NCI-H748 (cell line): ENCODE data around the gene WFDC2.
A peak's percentile ranks its signal among the peaks of the same experiment; 100 is the strongest.
"Not testable (repeated sequence)": the region's sequence is repeated elsewhere in the genome, so short reads cannot be mapped to it uniquely, and the experiment has no call there.

ENCODE experiments used
- DNase-seq: peaks from one replicate; lab custom pipeline; 2025; ENCODE audit not compliant: unreplicated experiment; lab: John Stamatoyannopoulos, UW

Gene WFDC2

DNA sequence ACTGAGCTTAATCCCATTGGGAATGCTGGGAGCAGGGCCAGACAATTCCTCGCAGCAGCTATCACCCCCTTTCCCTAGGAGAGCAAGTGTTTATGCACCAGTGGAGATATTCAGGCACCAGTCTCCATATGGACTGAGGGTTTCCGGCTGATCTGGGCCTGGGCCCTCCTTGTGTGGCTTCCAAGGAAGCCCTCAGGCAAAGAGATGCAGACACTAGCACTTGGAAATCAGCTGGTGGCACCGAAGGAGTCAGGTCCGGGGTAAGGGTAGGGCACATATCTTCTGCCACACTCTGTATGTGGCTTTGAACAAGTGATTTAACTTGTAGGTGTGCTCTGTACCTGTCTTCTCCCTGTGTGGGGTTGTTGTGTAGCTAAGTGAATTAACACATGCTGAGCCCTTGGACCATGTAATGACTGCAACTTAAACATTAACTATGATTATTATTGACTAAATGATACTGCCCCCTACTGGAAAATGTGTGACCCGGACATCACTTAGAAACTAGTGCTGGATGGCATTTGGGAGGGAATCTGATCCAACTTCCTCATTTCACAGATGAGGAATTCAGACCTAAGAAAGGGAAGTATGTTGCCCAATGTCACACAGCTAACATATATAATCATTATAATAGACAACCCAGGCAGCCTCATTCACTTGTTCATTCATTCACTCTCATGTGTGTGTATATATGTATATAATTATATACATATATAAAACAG, 19.3 kb upstream of the WFDC2 start:
- peak; percentile 56 for DNase-seq

DNA sequence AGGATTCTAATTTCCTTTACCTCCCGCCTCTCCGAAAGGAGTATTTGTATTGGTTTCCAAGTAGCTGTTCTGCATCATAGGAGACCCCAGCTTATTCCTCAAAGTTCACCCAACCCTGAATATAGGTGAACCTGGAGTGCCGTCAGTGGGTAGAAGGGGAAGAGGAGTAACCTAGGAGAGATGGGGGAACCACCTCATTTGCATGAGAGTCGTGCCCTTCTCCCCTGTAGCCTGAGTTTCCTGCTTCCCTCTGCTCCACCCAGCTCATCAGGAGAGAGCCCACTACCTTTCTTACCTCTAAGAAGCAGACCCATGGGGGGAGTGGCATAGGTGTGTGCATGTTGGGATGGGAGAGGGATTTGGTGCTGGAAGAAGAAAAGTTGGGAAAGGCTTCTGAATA, 17.3 kb upstream of the WFDC2 start:
- DNase-seq, result no peak

DNA sequence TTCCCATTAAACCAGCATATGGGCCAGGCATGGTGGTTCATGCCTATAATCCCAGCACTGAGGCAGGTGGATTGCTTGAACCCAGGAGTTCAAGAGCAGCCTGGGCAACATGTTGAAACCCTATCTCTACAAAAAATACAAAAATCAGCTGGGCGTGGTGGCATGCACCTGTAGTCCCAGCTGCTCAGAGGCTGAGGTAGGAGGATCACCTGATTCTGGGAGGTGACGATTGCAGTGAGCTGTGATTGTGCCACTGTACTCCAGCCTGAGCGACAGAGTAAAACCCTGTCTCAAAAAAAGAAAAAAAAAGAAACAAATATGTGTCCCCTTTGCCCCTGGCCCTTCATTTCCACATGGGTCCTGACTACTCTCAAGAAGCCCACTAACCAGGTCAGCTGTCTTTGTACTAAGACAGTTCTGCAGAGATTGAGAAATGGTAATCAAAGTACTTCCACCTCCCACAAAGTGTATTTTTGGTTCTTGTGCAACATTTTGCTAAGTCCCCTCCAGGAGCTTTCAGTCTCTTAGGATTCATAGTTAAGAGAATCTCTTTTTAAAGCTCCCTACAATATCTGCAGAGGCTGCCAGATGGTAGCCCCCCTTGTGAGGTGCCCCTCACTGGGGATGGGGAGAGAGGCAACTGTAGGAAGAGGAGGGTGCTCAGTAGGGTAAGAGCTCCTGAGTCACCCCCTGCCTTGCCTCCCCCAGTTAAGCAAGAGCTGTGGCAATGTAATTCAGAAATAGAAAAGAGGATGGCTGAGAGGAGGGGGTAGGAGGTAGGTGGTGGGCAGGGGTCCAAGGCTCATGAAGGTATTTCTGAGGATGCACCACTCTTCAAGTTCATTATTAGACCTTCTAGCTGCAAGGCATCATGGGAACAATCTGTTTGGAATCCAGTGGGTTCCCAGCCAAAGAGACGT, 16.5 kb upstream of the WFDC2 start:
- DNase-seq, result no peak

DNA sequence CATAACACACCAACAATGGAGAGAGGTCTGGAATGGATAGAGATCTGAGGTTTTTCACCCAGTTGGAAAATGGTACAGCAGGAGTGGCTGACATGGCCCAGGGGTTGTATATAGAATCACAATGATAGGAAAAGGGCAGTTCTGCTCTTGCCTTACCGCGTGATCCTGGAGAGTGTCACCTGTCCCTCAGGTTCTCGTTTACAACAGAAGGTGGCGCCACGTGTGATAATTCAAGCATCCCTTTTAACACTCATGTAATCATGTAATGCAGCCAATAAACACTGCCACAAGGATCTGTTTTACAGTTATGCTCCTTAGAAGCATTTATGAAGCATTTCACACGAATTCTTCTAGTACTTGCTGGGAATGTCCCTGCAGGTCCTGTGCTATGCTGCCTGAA, 12.9 kb upstream of the WFDC2 start:
- peak; percentile 54 for DNase-seq

DNA sequence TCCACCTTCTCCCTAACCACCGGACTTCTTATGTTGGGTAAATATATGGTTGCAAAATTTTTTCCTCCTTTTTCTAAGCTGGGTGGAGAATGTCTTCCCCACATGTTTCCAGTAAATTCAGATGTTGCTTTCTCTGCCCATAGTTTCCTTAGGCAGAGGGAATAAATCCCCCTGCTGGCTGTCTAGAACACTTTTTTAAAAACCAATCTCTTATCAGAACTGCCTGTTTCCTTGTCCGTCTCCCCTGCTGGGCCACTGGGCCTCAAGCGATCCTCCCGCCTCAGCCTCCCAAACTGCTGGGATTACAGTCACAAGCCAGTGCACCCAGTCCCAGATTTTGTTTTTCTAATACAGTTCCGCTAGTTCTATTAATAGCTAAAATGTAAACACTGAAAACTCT, 9.9 kb upstream of the WFDC2 start:
- DNase-seq, result no peak

DNA sequence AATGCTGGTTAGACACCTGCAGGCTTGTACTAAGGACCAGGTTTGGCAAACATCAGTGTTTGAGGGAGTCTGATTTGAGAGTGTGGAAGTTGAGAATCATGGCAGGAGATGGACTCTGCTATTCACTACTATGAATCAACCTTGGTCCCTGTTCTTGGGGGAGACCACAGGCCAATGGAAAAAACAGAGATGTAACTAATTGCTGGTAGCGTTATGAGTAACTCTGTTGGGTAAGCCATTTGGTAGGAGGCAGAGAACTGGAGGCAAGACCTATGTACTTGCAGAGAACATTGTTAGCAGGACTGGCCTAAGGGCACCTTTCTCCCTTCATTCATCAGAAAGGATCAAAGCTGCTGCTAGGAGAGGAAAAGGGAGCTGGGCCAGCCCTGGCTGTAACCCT, 8.3 kb upstream of the WFDC2 start:
- DNase-seq, result no peak

DNA sequence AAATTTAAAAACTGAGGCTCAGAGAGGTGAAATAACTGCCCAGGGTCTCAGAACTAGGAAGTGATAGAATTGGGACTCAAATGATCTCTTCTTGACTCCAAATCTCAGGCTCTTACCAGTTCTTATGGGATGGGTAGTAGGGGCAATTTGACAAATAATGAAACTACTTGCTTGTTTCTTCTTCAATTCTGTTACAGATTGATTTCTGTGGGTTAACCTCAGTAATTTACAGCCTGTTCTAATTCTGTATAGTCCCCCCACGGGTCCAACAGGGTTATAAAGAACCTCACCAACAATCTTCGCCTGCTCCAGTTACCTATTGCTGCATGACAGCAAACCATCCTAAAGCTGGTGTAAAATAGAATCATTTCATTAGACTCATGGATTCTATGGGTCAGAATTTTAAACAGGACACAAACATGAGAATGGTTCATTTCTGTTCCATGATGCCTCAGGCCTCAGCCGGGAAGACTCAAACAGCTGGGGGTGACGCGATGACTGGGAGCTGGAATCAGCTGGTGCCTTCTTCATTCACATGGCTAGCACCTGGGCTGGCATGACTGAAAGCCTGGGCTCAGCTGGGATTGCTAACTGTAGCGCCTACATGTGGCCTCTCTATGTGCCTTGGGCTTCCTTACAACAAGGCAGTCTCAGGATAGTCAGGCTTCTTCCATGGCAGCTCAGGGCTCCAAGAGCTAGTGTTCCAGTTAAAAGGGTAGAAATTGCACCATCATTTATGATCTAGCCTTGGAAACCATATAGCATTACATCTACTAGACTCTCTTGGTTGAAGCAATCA, 6.6 kb upstream of the WFDC2 start:
- DNase-seq, result no peak

DNA sequence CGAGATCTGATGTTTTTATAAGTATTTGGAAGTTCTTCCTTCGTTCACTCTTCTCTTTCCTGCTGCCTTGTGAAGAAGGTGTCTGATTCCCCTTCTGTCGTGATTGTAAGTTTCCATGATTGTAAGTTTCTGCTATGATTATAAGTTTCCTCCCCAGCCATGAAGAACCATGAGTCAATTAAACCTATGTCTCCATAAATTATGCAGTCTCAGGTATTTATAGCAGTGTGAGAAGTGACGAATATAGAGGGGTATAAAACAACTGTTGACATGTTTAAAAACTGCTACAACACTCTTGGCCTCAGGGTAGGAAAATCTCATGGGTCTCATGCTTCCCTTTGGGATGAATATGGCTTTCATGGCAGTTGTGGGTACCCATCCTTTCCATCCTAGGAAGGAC, 5.8 kb upstream of the WFDC2 start:
- no peak for DNase-seq

DNA sequence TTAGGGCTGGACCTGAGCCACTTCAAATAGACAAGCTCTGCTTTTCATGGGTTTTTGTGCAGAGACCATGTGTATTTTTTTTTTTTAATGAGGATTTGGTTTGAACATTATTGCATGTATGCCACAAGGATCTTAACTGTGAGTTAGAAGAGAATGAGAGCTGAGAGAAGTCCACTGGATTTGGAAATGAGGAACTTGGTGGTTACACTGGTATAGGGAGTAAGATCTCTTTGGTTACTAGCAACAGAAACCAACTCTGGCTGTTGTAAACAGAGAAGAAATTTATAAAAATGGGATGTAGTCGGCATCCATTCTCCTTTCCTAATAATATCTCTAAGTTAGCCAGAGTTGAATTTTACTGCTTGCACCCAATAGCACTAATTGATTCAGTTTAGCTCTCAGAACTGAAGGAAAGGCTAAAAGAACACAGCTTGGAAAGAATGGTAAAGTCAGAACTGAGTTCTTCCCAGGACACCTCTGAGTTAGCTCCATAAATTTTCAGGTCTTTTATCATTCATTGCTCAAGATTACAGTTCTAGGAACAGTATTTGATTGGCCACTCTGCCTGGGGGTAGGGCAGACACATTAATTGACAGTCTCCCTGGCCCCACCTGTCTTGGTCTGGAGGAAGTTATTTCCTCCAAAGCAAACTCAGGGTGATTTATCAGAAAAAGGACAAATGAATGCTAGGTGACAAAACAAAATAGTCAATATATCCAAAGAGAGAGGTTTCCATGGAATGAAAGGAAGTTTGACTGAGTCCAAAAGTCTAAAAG, 3.9 kb upstream of the WFDC2 start:
- DNase-seq, result no peak

DNA sequence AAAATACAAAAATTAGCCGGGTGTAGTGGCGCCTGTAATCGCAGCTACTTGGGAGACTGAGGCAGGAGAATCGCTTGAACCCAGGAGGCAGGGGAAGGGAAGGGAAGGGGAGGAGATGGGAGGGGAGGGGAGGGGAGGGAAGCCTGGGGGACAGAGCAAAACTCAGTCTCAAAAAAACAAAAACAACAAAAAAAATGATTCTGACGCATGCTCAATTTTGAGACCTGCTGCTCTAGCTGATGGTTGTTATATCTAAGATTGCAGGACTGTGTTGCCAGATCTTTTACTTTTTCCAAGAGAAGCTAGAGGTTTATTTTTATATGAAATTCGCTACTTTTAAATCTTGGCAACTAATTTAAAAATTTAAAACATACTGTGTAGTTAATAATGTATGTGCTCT, 2.4 kb upstream of the WFDC2 start:
- DNase-seq, result no peak

DNA sequence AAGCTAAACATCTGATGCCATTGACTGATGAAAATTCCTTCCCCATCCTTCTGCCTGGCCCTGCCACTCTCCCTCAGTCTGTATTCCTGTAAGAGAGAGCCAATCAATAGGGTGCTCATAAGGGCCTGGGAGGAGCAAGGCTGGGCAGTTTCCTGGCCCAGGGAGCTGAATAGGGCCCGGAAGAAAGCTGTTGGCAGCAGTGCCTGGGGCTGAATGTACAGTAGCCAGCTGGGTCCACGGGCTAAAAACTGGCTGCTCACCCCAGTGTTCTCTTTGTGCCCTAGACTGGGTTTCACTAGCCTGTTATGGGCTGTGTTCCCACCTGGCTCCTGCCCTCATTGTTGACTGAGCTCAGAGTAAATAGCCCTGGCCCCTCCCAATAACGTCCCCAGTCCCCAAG, 1.7 kb upstream of the WFDC2 start:
- DNase-seq, result peak; percentile 27

DNA sequence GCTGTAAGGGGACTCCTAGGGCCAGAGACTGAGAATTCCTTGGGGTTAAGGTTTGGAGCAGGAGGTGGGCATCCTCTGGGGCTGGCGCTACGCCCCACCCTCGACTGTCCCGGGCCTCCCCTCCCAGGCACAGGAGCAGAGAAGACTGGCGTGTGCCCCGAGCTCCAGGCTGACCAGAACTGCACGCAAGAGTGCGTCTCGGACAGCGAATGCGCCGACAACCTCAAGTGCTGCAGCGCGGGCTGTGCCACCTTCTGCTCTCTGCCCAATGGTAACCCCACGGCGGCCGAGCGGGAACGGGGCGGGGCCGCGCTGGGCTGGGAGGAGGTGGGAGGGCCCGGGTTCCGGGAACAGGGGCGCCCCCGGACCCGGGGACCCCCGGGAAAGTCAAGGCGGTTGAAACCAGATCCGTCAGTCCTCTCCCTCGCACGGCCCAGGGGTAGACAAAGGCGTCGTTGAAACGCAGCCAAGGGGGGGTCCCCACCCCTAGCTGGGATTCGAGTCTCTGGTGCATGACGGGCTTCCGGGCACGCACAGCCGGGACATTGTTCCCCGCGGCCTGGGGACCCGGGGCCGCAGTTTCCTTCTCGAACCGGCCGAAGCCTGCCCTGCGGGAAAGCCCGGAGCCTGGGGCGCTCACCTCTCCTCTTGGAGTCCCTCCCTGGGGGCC, 844 bp downstream of the WFDC2 start:
- DNase-seq, result peak; percentile 55

DNA sequence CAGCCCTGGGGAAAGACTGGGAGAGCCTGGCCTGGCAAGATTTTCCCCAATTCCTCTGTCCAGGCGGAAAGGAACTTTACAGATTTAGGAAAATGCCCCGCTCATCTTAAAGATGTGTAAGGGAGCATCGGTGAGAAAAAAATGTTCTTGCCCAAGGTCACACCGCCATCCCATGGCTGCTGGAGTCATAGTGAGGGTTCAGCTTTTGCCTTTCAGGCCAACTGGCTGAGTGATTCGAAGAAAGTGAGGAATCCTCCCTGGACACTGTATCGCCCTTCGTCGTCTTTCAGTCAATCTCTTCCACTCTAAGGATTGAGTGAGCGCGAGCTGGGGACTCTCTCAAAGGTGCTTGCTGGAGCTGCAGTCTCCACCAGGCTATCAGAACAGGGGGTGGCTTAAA, 1.4 kb downstream of the WFDC2 start:
- DNase-seq, result no peak

DNA sequence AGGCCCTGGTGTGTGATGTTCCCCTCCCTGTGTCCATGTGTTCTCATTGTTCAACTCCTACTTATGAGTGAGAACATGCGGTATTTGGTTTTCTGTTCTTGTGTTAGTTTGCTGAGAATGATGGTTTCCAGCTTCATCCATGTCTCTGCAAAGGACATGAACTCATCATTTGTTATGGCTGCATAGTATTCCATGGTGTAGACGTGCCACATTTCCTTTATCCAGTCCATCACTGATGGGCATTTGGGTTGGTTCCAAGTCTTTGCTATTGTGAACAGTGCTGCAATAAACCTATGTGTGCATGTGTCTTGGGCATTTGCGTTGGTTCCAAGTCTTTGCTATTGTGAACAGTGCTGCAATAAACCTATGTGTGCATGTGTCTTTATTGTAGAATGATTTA, 2.7 kb downstream of the WFDC2 start:
- not testable (repeated sequence) for DNase-seq

DNA sequence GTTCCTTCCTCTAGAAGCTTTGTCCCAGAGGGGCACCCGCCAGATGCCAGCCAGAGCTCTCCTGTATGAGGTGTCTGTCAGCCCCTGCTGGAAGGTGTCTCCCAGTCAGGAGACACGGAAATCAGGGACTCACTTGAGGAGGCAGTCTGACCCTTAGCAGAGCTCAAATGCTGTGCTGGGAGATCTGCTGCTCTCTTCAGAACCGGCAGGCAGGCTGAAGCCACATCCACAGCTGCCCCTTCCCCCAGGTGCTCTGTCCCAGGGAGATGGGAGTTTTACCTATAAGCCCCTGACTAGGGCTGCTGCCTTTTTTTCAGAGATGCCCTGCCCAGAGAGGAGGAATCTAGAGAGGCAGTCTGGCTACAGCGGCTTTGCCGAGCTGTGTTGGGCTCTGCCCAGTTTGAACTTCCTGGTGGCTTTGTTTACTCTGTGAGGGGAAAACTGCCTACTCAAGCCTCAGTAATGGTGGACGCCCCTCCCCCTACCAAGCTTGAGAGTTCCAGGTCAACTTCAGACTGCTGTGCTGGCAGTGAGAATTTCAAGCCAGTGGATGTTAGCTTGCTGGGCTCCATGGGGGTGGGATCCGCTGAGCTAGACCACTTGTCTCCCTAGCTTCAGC, 8.1 kb downstream of the WFDC2 start:
- not testable (repeated sequence) for DNase-seq

DNA sequence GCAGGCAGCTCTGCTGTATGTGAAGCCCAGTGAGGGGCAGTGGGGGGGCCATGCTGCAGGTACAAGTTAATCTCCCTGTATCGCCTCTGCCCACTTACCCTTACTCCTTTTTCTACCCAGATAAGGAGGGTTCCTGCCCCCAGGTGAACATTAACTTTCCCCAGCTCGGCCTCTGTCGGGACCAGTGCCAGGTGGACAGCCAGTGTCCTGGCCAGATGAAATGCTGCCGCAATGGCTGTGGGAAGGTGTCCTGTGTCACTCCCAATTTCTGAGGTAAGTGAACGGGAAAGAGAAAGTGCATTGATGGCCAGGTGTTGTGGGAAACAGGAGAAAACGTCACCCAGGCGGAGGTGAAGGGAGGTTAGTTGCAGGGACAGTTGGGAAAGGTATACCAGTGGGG, 10.3 kb downstream of the WFDC2 start:
- DNase-seq, result no peak

DNA sequence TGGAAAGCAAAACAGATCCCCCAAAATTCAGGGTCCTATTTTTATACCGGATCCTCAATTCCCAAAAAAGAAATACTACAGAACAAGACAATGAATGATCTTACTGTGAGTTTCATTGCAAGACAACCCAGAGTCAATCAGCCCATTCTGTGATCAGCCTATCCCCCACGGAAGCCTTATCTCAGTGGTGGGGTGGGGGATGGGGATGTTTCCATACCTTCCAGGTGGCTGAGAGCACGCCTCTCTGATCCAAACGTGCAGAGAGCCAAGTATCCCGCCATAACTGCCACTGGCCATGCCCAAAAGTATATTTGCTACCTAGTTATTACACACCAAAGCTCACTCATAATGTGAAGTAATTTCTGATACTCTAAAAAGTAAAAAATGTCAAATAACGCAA, 15.1 kb downstream of the WFDC2 start:
- DNase-seq, result no peak

DNA sequence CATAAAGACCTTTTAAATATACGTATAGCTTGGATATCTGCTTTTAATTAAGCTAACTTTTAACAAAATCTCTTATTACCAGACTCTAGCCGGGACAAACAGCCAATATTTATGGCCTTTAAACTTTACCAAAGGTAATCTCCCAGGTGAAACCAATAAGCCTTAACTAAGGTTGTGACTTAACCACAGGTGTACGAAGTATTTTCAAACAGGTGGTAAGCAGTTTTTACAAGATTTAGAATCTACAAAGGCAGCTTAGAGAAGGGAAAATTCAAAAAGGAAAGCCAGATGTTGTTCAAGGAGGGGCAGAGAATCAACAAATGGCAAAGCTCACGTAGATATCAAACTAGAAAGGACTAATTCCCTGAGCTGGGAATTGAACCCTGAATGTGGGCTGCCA, 15.8 kb downstream of the WFDC2 start:
- no peak for DNase-seq

DNA sequence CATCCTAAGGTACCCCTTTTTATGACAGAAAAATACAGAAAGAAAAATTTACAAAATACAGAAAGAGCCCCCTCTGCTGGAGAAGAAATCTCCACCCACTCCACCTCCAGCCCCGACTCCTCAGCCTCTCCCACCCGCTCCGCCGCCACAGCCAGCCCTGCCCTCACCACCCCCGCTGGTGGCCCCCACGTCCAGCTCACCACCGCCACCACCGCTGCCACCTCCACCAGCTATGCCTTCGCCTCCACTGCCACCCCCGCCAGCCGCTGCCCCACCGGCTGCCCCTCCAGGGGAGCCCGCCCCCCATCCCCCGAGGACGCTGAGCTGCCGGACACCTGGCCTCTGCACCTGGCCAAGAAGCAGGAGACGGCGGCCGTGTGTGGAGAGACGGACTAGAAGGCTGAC, 17.7 kb downstream of the WFDC2 start:
- DNase-seq, result no peak

DNA sequence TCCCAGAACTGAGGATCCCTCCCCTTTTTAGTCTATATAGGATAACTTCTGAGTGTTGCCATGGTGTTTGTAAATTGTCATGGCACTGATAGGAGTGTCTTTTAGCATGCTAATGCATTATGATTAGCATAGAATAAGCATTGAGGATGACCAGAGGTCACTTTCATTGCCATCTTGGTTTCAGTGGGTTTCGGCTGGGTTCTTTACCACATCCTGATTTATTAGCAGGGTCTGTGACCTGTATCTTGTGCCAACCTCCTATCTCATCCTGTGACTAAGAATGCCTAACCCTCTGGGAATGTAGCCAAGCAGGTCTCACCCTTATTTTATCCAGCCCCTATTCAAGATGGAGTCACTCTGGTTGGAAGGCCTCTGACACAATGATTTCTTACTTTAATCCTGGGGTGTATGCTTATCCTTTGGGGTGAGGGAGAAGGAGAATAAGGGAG, 19.6 kb downstream of the WFDC2 start:
- no peak for DNase-seq
